NCI-H1105 (cell line): ENCODE data around the gene IL34.
"Not testable (repeated sequence)": the region's sequence is repeated elsewhere in the genome, so short reads cannot be mapped to it uniquely, and the experiment has no call there.

ENCODE experiments used
- DNase-seq: peaks from one replicate; lab custom pipeline; 2025; lab: John Stamatoyannopoulos, UW

IL34 gene

DNA sequence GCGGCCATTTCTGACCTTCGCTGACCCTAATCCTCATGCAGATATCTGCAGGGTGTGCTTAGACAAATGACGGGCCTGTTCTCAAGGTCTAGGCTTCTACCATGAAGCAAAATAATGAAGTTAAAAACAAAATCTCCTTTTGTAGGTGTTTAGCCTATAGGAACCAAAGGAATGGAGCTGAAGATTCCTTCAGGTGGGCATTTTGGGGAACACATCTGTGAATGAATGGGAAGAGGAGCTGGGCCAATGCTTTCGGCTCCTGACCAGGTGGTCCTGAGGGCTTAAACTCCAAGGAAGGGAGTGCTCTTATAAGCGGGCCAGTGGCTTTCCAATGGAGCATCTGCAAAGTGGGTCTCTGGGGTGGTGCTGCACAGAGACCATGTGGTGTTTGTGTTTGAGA lies 14.1 kb upstream of the IL34 start:
- DNase-seq = no peak

GRCh38 chr16:70633617-70634016 lies 12.7 kb upstream of the IL34 start:
- not testable (repeated sequence) for DNase-seq

DNA sequence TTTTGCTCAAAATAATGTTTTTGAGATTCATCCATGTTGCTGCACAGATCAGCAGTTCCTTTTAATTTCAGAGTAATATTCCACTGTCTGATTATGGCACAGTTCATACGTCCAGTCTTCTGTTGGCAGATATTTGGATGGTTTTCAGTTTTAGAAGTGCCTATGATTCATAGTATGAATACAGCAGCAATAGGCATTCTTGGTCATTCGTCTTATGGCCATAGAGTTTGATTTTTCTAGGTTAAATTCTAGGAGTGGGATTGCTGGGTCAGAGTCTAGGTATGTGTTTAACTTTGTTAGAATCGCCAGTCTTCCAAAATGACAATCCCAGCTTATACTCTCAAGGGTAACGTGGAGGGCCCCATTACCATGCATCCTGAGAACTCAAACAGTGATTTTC lies 11.5 kb upstream of the IL34 start:
- no peak for DNase-seq

DNA sequence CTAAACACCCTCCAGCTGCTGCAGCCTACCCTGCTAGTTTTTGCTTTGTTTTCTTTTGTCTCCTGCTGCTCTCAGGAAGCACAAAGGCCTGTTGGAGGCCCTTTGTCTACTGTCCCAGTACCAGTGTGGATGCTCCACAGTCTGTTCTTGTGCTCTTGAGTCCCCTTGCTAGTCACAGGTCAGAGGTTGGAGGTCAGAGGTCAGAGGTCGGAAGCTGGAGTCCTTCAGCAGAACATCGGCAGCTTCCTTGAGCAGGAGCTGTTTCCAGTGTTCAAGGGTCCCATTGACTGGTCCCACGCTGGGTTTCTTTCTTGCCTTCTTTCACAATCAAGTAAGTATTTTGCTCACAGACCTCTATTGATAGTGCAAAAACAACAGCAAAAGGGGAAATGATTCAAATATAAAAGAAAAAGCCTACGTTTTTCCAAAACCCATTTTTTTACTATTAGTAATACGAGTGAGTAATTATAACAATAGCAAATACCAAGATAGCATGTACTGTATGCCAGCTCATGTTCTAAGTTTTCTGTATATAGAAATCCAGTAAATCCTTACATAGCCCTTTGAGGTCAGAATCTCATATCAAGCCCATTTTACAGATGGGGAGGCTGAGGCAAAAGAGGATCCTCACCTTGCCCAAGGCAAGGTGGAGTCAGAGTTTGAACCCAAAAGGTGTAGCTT lies 10.9 kb upstream of the IL34 start:
- no peak for DNase-seq

GRCh38 chr16:70638814-70639792 lies 7.3 kb upstream of the IL34 start:
- no peak for DNase-seq

DNA sequence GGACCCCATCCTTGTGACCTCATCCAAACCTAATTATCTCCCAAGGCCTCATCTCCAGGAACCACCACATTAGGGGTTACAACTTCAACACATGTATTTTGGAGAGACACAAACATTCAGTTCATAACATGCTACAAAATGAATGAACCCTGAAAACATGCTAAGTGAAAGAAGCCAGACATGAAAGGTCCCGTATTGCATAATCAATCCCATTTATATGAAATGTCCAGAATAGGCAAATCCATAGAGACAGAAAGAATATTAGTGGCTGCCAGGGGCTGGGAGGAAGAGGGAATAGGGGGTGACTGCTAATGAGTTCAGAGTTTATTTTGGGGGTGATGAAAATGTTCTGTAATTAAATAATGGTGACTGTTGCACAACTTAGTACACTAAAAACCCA lies 3.7 kb upstream of the IL34 start:
- no peak for DNase-seq

DNA sequence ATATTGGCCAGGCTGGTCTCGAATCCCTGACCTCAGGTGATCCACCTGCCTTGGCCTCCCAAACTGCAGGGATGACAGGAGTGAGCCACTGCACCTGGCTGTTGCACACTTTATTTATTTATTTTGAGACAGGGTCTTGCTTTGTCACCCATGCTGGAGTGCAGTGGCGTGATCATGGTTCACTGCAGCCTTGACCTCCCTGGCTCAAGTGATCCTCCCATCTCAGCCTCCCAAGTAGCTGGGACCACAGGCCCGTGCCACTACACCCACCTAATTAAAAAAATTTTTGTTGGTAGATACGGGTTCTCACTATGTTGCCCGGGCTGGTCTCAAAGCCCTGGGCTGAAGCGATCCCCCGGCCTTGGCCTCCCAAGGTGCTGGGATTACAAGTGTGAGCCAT lies 3.1 kb upstream of the IL34 start:
- DNase-seq = not testable (repeated sequence)

GRCh38 chr16:70644763-70645597 lies 1.4 kb upstream of the IL34 start:
- DNase-seq = no peak

- no peak for DNase-seq
These were observed 1.3 kb downstream of the IL34 start for GRCh38 chr16:70647441-70648359.

GRCh38 chr16:70648606-70649005 lies 2.2 kb downstream of the IL34 start:
- DNase-seq = no peak

GRCh38 chr16:70649300-70649699 lies 2.9 kb downstream of the IL34 start:
- no peak for DNase-seq

DNA sequence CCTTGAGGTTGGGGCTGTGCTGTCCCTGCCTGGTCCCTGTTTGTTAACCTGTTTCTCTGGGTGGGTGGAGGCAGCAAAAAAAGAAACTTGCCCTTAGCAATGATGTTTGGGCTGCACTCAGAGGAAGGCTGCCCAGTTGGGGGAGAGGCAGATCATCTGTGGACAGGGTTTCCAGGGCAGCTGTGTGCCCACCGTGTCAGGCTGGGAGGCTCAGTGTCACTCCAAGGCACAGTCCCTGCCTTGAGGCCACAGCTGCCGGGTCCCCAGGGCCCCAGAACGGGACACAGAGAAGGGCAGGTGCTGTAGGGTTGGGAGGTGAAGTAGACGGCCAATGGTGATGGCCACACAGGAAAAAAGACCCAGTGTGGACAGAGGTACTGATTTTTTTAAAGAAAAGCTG lies 3.9 kb downstream of the IL34 start:
- DNase-seq = no peak

GRCh38 chr16:70651524-70651923 lies 5.2 kb downstream of the IL34 start:
- DNase-seq = no peak

DNA sequence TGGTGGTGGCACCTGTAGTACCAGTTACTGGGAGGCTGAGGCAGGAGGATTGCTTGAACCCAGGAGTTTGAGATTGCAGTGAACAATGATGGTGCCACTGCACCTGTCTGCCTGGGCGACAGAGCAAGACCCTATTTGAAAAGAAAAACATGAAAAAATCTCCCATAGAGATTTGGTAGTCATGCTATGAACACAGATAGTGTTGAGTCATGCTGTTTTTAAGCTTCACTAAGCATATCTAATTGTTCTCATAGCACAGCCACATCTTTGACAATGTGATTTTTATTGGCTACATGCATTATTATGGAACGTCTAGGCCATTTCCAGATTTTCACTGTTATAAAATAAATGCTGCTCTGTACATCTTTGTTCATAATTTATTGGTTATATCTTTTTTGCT lies 6.0 kb downstream of the IL34 start:
- no peak for DNase-seq

DNA sequence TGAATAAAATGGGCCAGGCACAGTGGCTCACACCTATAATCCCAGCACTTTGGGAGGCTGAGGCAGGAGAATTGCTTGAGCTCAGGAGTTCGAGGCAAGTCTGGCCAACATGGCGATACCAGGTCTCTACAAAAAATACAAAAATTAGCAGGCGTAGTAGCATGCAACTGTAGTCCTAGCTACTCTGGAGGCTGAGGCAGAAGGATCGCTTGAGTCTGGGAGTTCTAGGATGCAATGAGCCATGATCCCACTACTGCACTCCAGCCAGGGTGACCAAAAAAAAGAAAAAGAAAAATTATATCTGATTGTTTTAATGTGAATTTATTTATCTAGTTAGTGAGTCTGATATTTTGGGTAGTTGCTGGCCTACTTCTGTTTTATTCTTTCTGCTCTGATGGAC lies 7.0 kb downstream of the IL34 start:
- DNase-seq = no peak

- DNase-seq = peak; percentile 13
These were observed 7.7 kb downstream of the IL34 start for GRCh38 chr16:70653809-70654771.

GRCh38 chr16:70656065-70656711 lies 9.8 kb downstream of the IL34 start:
- no peak for DNase-seq

DNA sequence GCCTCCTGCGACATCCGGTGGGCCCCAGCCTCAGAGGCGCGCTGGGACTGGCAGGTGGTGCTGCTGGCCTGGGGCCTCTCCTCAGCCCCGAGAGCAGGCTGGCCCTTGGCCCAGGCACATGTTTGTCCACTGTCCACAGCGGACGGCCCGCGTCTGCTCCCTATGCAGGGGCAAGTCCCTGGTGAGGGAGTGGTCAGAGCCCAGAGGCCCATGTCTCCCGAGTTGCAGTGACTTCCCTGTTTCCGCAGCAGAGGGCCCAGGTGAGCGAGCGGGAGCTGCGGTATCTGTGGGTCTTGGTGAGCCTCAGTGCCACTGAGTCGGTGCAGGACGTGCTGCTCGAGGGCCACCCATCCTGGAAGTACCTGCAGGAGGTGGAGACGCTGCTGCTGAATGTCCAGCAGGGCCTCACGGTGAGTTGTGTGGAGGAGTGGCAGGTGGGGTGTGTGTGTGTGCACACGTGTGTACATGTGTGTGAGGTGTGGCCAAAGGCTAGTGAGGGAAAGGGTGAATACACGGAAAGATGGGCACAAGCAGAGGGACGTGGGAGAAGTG lies 10.4 kb downstream of the IL34 start:
- DNase-seq = no peak

DNA sequence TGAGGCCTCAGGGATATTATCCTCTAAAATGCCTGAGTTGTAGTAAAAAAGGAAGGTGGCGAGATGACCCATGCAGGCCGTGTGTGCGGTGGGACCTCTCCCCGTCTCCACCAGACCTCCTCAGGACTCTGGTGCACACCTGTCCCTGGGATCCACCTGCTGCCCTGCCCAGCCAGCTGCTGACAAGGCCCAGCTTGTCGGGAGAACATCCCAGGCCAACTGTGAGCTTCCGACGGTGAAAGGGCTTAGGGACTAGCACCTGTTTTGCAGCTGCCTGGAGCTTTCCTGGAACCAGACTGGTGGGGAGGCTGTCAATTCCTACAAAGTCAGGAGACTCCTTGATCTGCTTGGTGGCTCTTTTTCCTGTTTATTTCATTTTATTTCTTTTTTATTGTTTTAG lies 11.6 kb downstream of the IL34 start:
- no peak for DNase-seq
